Uterus (tissue), 2 donors: Measurements from ENCODE around the gene SLC49A3.

Source experiments
- CTCF ChIP-seq, 4 experiments: fragments of 200-600 bp in 2 of 4; fragments of 450-650 bp in 2 of 4; sonication (generic) in 2 of 4; IDR thresholded peaks; one replicate each; pipeline ENCODE4 v1.5.1; 2016 to 2019; ENCODE audit warnings: antibody characterized with exemption in 4 of 4, mild to moderate bottlenecking in 2 of 4, moderate library complexity in 1 of 4
- POLR2A ChIP-seq, 2 donors: fragments of 450-650 bp; IDR thresholded peaks; one replicate each; pipeline ENCODE4 v1.6.1; 2016; ENCODE audit warnings: antibody characterized with exemption in 2 of 2, mild to moderate bottlenecking in 1 of 2, moderate library complexity in 1 of 2

- TF ChIP-seq CTCF (IDR thresholded peaks at IDR 0.05) (no peak), POLR2A (IDR thresholded peaks at IDR 0.05) (no peak)
These were observed at the start of gene SLC49A3 for GRCh38 chr4:688854-689681.
